Measurements from ENCODE around the gene CD7. TPM values are rescaled to one million over a fixed set of nuclear protein-coding genes. Genes with fewer than 3 reads are reported as not detected.

The CD7 gene
- total RNA-seq, 1 donor from 2014 or later, result 1.4 TPM

DNA sequence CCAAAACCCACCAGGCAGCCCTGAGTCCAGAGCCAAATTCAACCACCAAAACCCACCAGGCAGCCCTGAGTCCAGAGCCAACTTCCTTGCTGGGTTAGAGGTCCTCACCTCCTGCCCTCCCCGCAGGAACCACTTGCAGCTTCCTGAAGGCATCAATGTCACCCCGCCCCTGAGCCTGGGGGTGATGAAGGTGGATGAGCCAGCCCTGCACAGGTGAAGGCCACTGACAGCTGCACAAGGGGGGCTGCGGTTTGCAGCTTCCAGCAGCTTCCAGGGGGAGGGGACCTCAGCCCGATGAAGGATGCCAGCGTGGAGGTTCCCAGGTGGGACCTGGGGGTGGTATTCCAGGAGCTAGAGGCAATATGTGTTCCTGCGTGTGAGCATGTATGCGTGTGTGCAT, 36.3 kb downstream of the CD7 start:
- H3K27me3 Mint-ChIP-seq, result no peaks in the 10 kb centered on the region
- no peaks in the 10 kb centered on the region for H3K9me3 Mint-ChIP-seq
- TF ChIP-seq CTCF (conservative IDR thresholded peaks at IDR 0.05), result no peak
- peak overlapping the region; percentile 72 for H3K27ac Mint-ChIP-seq
- H3K36me3 Mint-ChIP-seq, result no peaks in the 10 kb centered on the region
- no peak overlapping the region for H3K4me3 Mint-ChIP-seq
- no peak for DNase-seq (ENCODE audit: extremely low spot score, unreplicated experiment)
- peaks cover 28% of the 10 kb centered on the region for H3K4me1 Mint-ChIP-seq (ENCODE audit: unreplicated experiment)

- Mint-ChIP-seq H3K27ac (no peak overlapping the region), H3K4me3 (no peak overlapping the region), H3K27me3 (no peaks in the 10 kb centered on the region), H3K36me3 (no peaks in the 10 kb centered on the region), H3K9me3 (no peaks in the 10 kb centered on the region), H3K4me1 (ENCODE audit: unreplicated experiment) (peaks cover 28% of the 10 kb centered on the region)
- TF ChIP-seq CTCF (conservative IDR thresholded peaks at IDR 0.05), result no peak
- no peak for DNase-seq (ENCODE audit: extremely low spot score, unreplicated experiment)
These were observed 36.9 kb downstream of the CD7 start for GRCh38 chr17:82280537-82280936.

DNA sequence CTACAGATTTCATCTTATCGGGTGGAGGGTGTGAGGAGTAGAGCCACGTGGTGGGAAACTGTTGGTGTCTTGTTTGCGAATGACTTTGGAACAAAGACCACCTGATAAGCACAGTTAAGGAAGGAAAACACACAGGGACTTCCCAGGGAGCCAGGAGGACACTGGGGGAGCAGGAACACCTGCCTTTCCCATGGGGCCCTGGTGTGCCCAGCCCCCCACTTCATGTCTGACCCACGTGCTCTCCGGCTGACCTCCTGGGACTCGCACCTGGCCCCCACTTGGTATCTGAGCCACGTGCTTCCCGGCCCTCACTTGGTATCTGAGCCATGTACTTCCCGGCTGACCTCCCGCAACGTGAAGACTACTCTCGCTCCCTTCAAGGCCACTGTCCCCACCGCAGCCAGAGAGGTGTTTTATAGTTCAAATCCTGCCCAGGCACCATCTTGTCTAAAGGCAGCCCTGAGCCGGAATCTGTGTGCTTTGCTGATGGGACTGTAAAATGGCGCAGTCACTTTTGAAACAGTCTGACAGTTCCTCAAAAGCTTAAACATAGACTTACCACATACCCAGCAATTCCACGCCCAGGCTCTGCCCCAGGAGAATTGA, 38.5 kb downstream of the CD7 start:
- TF ChIP-seq CTCF (conservative IDR thresholded peaks at IDR 0.05), result no peak
- H3K9me3 Mint-ChIP-seq, result no peaks in the 10 kb centered on the region
- DNase-seq (ENCODE audit: extremely low spot score, unreplicated experiment), result no peak

GRCh38 chr17:82278308-82278707, 39.1 kb downstream of the CD7 start:
- no peak for DNase-seq (ENCODE audit: extremely low spot score, unreplicated experiment)
- H3K27ac Mint-ChIP-seq, result peak overlapping the region; percentile 85
- H3K36me3 Mint-ChIP-seq, result no peaks in the 10 kb centered on the region
- H3K27me3 Mint-ChIP-seq, result no peaks in the 10 kb centered on the region
- H3K4me3 Mint-ChIP-seq, result no peak overlapping the region
- TF ChIP-seq CTCF (conservative IDR thresholded peaks at IDR 0.05), result no peak
- H3K9me3 Mint-ChIP-seq, result no peaks in the 10 kb centered on the region
- peaks cover 30% of the 10 kb centered on the region for H3K4me1 Mint-ChIP-seq (ENCODE audit: unreplicated experiment)

More for the DNA sequence above, 38.5 kb downstream of the CD7 start:
- no peaks in the 10 kb centered on the region for H3K36me3 Mint-ChIP-seq
- no peaks in the 10 kb centered on the region for H3K27me3 Mint-ChIP-seq
- H3K4me1 Mint-ChIP-seq (ENCODE audit: unreplicated experiment), result peaks cover 30% of the 10 kb centered on the region
- peak overlapping the region; percentile 54 for H3K4me3 Mint-ChIP-seq
- H3K27ac Mint-ChIP-seq, result peak overlapping the region; percentile 85

DNA sequence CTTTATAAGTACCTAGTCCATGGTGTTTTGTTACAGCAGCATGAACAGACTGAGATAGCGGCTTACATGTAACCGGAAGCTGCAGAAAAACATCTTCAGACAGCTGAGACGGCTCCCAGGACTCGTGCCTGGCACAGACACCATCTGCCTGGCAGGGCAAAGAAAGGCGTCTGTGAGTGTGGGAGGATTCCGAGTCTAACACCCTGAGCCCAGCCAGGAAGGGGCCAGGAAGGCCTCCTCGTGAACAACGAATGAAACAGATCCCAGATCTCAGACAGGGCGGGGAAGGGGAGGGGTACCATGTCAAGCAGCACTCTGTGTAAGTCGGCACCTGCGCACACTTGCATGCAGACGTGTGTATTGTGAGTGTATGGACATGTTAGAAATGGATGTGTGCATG, 39.6 kb downstream of the CD7 start:
- Mint-ChIP-seq H3K27ac (peak overlapping the region; percentile 85), H3K36me3 (no peaks in the 10 kb centered on the region)
- TF ChIP-seq CTCF (conservative IDR thresholded peaks at IDR 0.05), result no peak

More for the DNA sequence above, 39.6 kb downstream of the CD7 start:
- Mint-ChIP-seq H3K4me1 (ENCODE audit: unreplicated experiment) (peaks cover 30% of the 10 kb centered on the region), H3K9me3 (no peaks in the 10 kb centered on the region), H3K27me3 (no peaks in the 10 kb centered on the region), H3K4me3 (no peak overlapping the region)
- no peak for DNase-seq (ENCODE audit: extremely low spot score, unreplicated experiment)

All from type B pancreatic cell (in vitro differentiated cells).